GM23338 (cell line): ENCODE data around the gene MYCBPAP. TPM values are rescaled to one million over a fixed set of nuclear protein-coding genes. Genes with fewer than 3 reads are reported as not detected.
A peak's percentile ranks its signal among the peaks of the same experiment; 100 is the strongest.

Source experiments
- ATAC-seq: fragments of 200-7000 bp; cut with Tn5 transposase; 3 replicates; pipeline ENCODE4 v1.9.1; 2020
- DNase-seq: peaks from one replicate; pipeline ENCODE4 v3.0.0-alpha.2; 2015; ENCODE audit warnings: low spot score
- H2AFZ ChIP-seq: fragments of 200-600 bp; sonication (generic); 2 replicates; pipeline ENCODE4 v1.8.0; 2016; ENCODE audit warnings: antibody characterized with exemption, mild to moderate bottlenecking, moderate library complexity
- H3F3A ChIP-seq: fragments of 200-600 bp; sonication (generic); replicated peaks from 2 replicates; pipeline ENCODE4 v1.8.0; 2017; ENCODE audit warnings: antibody characterized with exemption, mixed run types, low read depth
- H3K27ac ChIP-seq: fragments of 200-600 bp; sonication (generic); 2 replicates; pipeline ENCODE4 v1.6.1; 2016; ENCODE audit warnings: low read depth
- H3K27me3 ChIP-seq: fragments of 200-600 bp; sonication (generic); 2 replicates; pipeline ENCODE4 v1.8.0; 2016; ENCODE audit warnings: mild to moderate bottlenecking, mixed run types, moderate library complexity; ENCODE audit not compliant: insufficient read depth
- H3K36me3 ChIP-seq: fragments of 200-600 bp; sonication (generic); 2 replicates; pipeline ENCODE4 v1.8.0; 2016; ENCODE audit warnings: mild to moderate bottlenecking; ENCODE audit not compliant: insufficient read depth
- H3K4me1 ChIP-seq: fragments of 200-600 bp; sonication (generic); 2 replicates; pipeline ENCODE4 v1.8.0; 2016; ENCODE audit warnings: mild to moderate bottlenecking, moderate library complexity; ENCODE audit not compliant: insufficient read depth
- H3K4me2 ChIP-seq: fragments of 200-600 bp; sonication (generic); 2 replicates; pipeline ENCODE4 v1.7.1; 2017; ENCODE audit warnings: mixed run types
- H3K4me3 ChIP-seq: fragments of 200-600 bp; sonication (generic); 2 replicates; pipeline ENCODE4 v1.6.1; 2016; ENCODE audit warnings: mixed run types
- H3K79me2 ChIP-seq: fragments of 200-600 bp; sonication (generic); replicated peaks from 2 replicates; pipeline ENCODE4 v1.8.0; 2017; ENCODE audit warnings: mild to moderate bottlenecking; ENCODE audit not compliant: insufficient read depth
- H3K9me2 ChIP-seq: fragments of 200-600 bp; sonication (generic); 2 replicates; pipeline ENCODE4 v1.8.0; 2017; ENCODE audit not compliant: insufficient read depth
- H4K20me1 ChIP-seq: fragments of 200-600 bp; sonication (generic); replicated peaks from 2 replicates; pipeline ENCODE4 v1.8.0; 2017; ENCODE audit warnings: mild to moderate bottlenecking; ENCODE audit not compliant: insufficient read depth
- H3K27ac Mint-ChIP-seq: 2 replicates; pipeline ENCODE4 v1.8.0; 2020; ENCODE audit warnings: inconsistent platforms, mild to moderate bottlenecking, moderate library complexity, mixed read lengths
- H3K27me3 Mint-ChIP-seq: 3 replicates; pipeline ENCODE4 v1.8.0; 2022; ENCODE audit warnings: low read depth, mild to moderate bottlenecking, moderate library complexity, mixed read lengths, inconsistent platforms; ENCODE audit not compliant: insufficient read depth, poor library complexity
- H3K36me3 Mint-ChIP-seq: 3 replicates; pipeline ENCODE4 v1.8.0; 2021; ENCODE audit warnings: low read depth, mild to moderate bottlenecking, inconsistent platforms, moderate library complexity, mixed read lengths
- H3K4me1 Mint-ChIP-seq: 3 replicates; pipeline ENCODE4 v1.8.0; 2020; ENCODE audit warnings: mild to moderate bottlenecking, inconsistent platforms, mixed read lengths
- H3K4me3 Mint-ChIP-seq: 3 replicates; pipeline ENCODE4 v1.8.0; 2021; ENCODE audit warnings: moderate library complexity, mild to moderate bottlenecking, inconsistent platforms, mixed read lengths
- H3K9me3 Mint-ChIP-seq: 3 replicates; pipeline ENCODE4 v1.8.0; 2020; ENCODE audit warnings: moderate library complexity, mild to moderate bottlenecking, inconsistent platforms, mixed read lengths
- CREB1 ChIP-seq: fragments of 250-450 bp; sonication (Bioruptor Pico); IDR thresholded peaks from 2 replicates; pipeline ENCODE4 v1.5.0; 2020; ENCODE audit warnings: low read depth, mild to moderate bottlenecking, moderate library complexity
- EZH2 ChIP-seq: fragments of 200-600 bp; sonication (generic); IDR thresholded peaks from one replicate; pipeline ENCODE4 v1.8.0; 2017; ENCODE audit warnings: antibody characterized with exemption, mild to moderate bottlenecking, low read depth; ENCODE audit not compliant: unreplicated experiment
- EZH2phosphoT487 ChIP-seq: fragments of 200-600 bp; sonication (generic); IDR thresholded peaks from one replicate; pipeline ENCODE4 v1.8.1; 2018; ENCODE audit warnings: antibody characterized with exemption; ENCODE audit not compliant: unreplicated experiment
- POLR2AphosphoS5 ChIP-seq: IDR thresholded peaks from 2 replicates; pipeline ENCODE4 v1.6.1; 2016; ENCODE audit warnings: antibody characterized with exemption, low read depth
- STAT1 ChIP-seq: IDR thresholded peaks from one replicate; pipeline ENCODE4 v1.6.1; 2016; ENCODE audit warnings: antibody characterized with exemption; ENCODE audit not compliant: unreplicated experiment
- ZNF114 ChIP-seq: fragments of 250-450 bp; sonication (Bioruptor Pico); IDR thresholded peaks from 2 replicates; pipeline ENCODE4 v1.5.0; 2020; ENCODE audit warnings: mild to moderate bottlenecking, moderate library complexity
- polyA plus RNA-seq: library from polyadenylated mRNA; unstranded; fragments of >200 nt; fragmentation: Nextera tagmentation; extraction: Ambion mirVana; gene quantifications from 2 replicates; pipeline ENCODE4 v1.2.1, GENCODE V29; 2016
- total RNA-seq: library from RNA; depleted of rRNA; stranded (reverse); fragments of >200 nt; shearing (Covaris generic); gene quantifications from 2 replicates; pipeline ENCODE4 v1.2.3, GENCODE V29; 2014
- TF ChIP-seq, protein P1 (sequence below): IDR thresholded peaks from one replicate; pipeline ENCODE4 v1.6.1; 2018; ENCODE audit warnings: antibody characterized with exemption; ENCODE audit not compliant: unreplicated experiment
- TF ChIP-seq, protein P2 (sequence below): fragments of 250-450 bp; sonication (Bioruptor Pico); IDR thresholded peaks from 2 replicates; pipeline ENCODE4 v1.5.0; 2020; ENCODE audit warnings: mild to moderate bottlenecking, moderate library complexity

MYCBPAP gene
- total and polyA plus RNA-seq, 2 experiments from 2014 or later, result 0.63 to 1.7 TPM

DNA sequence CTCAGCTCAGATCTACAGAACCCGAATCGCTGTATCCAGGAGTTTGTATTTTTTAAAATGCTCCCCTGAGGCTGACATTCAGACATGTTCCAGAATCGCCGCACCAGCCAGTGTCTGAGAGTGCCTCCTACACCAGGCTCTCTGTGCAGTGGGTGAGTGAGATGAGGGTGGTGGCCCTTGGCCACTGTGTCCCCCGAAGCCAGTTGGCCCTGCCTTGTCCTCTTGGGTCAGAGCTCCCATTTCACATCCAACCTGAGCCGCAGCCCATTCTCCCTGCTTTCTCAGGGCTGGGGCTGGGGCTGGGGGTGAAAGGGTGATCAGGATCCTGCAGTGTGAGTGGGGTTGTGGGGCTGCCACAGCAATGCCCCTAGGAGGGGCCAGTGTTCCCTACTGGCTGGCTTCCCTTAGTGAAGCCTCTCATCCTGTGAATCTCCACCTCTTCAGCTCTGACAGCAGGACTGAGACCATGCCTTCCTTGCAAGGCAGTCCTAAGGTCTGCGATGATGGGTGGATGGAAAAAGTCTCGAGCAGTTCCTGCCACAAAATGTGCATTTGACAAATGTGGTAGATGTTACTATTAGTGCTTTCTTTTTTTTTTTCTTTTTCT is 12.9 kb upstream of the MYCBPAP start:
- peak; percentile 54 for ATAC-seq
- no peak overlapping the region for H3K4me3 Mint-ChIP-seq

More for the DNA sequence above, 12.9 kb upstream of the MYCBPAP start:
- peaks cover 4% of the 10 kb centered on the region for H3K27me3 Mint-ChIP-seq
- no peak overlapping the region for H3K4me2 ChIP-seq
- no peak overlapping the region for H3K27ac ChIP-seq
- no peaks in the 10 kb centered on the region for H3K27me3 ChIP-seq
- no peak for TF ChIP-seq EZH2
- no peak for TF ChIP-seq ZNF114
- TF ChIP-seq, protein P1, sequence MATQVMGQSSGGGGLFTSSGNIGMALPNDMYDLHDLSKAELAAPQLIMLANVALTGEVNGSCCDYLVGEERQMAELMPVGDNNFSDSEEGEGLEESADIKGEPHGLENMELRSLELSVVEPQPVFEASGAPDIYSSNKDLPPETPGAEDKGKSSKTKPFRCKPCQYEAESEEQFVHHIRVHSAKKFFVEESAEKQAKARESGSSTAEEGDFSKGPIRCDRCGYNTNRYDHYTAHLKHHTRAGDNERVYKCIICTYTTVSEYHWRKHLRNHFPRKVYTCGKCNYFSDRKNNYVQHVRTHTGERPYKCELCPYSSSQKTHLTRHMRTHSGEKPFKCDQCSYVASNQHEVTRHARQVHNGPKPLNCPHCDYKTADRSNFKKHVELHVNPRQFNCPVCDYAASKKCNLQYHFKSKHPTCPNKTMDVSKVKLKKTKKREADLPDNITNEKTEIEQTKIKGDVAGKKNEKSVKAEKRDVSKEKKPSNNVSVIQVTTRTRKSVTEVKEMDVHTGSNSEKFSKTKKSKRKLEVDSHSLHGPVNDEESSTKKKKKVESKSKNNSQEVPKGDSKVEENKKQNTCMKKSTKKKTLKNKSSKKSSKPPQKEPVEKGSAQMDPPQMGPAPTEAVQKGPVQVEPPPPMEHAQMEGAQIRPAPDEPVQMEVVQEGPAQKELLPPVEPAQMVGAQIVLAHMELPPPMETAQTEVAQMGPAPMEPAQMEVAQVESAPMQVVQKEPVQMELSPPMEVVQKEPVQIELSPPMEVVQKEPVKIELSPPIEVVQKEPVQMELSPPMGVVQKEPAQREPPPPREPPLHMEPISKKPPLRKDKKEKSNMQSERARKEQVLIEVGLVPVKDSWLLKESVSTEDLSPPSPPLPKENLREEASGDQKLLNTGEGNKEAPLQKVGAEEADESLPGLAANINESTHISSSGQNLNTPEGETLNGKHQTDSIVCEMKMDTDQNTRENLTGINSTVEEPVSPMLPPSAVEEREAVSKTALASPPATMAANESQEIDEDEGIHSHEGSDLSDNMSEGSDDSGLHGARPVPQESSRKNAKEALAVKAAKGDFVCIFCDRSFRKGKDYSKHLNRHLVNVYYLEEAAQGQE, result no peak
- TF ChIP-seq STAT1, result no peak
- TF ChIP-seq, protein P2, sequence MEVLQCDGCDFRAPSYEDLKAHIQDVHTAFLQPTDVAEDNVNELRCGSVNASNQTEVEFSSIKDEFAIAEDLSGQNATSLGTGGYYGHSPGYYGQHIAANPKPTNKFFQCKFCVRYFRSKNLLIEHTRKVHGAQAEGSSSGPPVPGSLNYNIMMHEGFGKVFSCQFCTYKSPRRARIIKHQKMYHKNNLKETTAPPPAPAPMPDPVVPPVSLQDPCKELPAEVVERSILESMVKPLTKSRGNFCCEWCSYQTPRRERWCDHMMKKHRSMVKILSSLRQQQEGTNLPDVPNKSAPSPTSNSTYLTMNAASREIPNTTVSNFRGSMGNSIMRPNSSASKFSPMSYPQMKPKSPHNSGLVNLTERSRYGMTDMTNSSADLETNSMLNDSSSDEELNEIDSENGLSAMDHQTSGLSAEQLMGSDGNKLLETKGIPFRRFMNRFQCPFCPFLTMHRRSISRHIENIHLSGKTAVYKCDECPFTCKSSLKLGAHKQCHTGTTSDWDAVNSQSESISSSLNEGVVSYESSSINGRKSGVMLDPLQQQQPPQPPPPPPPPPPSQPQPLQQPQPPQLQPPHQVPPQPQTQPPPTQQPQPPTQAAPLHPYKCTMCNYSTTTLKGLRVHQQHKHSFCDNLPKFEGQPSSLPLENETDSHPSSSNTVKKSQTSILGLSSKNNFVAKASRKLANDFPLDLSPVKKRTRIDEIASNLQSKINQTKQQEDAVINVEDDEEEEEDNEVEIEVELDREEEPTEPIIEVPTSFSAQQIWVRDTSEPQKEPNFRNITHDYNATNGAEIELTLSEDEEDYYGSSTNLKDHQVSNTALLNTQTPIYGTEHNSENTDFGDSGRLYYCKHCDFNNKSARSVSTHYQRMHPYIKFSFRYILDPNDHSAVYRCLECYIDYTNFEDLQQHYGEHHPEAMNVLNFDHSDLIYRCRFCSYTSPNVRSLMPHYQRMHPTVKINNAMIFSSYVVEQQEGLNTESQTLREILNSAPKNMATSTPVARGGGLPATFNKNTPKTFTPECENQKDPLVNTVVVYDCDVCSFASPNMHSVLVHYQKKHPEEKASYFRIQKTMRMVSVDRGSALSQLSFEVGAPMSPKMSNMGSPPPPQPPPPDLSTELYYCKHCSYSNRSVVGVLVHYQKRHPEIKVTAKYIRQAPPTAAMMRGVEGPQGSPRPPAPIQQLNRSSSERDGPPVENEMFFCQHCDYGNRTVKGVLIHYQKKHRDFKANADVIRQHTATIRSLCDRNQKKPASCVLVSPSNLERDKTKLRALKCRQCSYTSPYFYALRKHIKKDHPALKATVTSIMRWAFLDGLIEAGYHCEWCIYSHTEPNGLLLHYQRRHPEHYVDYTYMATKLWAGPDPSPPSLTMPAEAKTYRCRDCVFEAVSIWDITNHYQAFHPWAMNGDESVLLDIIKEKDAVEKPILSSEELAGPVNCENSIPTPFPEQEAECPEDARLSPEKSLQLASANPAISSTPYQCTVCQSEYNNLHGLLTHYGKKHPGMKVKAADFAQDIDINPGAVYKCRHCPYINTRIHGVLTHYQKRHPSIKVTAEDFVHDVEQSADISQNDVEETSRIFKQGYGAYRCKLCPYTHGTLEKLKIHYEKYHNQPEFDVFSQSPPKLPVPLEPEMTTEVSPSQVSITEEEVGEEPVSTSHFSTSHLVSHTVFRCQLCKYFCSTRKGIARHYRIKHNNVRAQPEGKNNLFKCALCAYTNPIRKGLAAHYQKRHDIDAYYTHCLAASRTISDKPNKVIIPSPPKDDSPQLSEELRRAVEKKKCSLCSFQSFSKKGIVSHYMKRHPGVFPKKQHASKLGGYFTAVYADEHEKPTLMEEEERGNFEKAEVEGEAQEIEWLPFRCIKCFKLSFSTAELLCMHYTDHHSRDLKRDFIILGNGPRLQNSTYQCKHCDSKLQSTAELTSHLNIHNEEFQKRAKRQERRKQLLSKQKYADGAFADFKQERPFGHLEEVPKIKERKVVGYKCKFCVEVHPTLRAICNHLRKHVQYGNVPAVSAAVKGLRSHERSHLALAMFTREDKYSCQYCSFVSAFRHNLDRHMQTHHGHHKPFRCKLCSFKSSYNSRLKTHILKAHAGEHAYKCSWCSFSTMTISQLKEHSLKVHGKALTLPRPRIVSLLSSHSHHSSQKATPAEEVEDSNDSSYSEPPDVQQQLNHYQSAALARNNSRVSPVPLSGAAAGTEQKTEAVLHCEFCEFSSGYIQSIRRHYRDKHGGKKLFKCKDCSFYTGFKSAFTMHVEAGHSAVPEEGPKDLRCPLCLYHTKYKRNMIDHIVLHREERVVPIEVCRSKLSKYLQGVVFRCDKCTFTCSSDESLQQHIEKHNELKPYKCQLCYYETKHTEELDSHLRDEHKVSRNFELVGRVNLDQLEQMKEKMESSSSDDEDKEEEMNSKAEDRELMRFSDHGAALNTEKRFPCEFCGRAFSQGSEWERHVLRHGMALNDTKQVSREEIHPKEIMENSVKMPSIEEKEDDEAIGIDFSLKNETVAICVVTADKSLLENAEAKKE (CRISPR knock-in tag), result no peak
- TF ChIP-seq CREB1, result no peak
- TF ChIP-seq EZH2phosphoT487, result no peak
- TF ChIP-seq POLR2AphosphoS5, result no peak
- no peaks in the 10 kb centered on the region for H3K4me1 ChIP-seq
- H3K9me3 Mint-ChIP-seq, result no peaks in the 10 kb centered on the region
- H3K79me2 ChIP-seq, result no peaks in the 10 kb centered on the region
- H3K9me2 ChIP-seq, result no peaks in the 10 kb centered on the region
- no peaks in the 10 kb centered on the region for H3K36me3 ChIP-seq
- H3K36me3 Mint-ChIP-seq, result no peaks in the 10 kb centered on the region
- no peaks in the 10 kb centered on the region for H4K20me1 ChIP-seq
- no peak for DNase-seq
- H3K4me1 Mint-ChIP-seq, result no peaks in the 10 kb centered on the region
- H3K4me3 ChIP-seq, result no peak overlapping the region
- H2AFZ ChIP-seq, result no peak overlapping the region
- no peaks in the 10 kb centered on the region for H3F3A ChIP-seq
- H3K27ac Mint-ChIP-seq, result no peak overlapping the region
